SJCRH30 (cell line): ENCODE measurements around the gene C9. TPM values are rescaled to one million over a fixed set of nuclear protein-coding genes. Genes with fewer than 3 reads are reported as not detected.
A peak's percentile ranks its signal among the peaks of the same experiment; 100 is the strongest.

ENCODE experiments used
- DNase-seq, 2 experiments: peaks; one replicate each; pipeline ENCODE4 v3.0.0-alpha.2; 2015 to 2020
- H3K27ac ChIP-seq: fragments of 250-450 bp; sonication (Bioruptor Pico); 2 replicates; pipeline ENCODE4 v1.5.1; 2020; ENCODE audit warnings: mild to moderate bottlenecking, moderate library complexity
- H3K27me3 ChIP-seq: fragments of 250-450 bp; sonication (Bioruptor Pico); 2 replicates; pipeline ENCODE4 v1.5.1; 2020; ENCODE audit warnings: mild to moderate bottlenecking, moderate library complexity
- H3K36me3 ChIP-seq: fragments of 250-450 bp; sonication (Bioruptor Pico); 2 replicates; pipeline ENCODE4 v1.5.1; 2020; ENCODE audit warnings: mild to moderate bottlenecking, moderate library complexity
- H3K4me1 ChIP-seq: fragments of 250-450 bp; sonication (Bioruptor Pico); 2 replicates; pipeline ENCODE4 v1.5.1; 2020; ENCODE audit warnings: mild to moderate bottlenecking, moderate library complexity
- H3K4me3 ChIP-seq: fragments of 250-450 bp; sonication (Bioruptor Pico); 2 replicates; pipeline ENCODE4 v1.5.1; 2020; ENCODE audit warnings: mild to moderate bottlenecking, moderate library complexity
- H3K9me3 ChIP-seq: fragments of 250-450 bp; sonication (Bioruptor Pico); replicated peaks from 2 replicates; pipeline ENCODE4 v1.5.1; 2020; ENCODE audit warnings: mild to moderate bottlenecking, moderate library complexity
- total RNA-seq: library from RNA; depleted of rRNA; stranded (reverse); fragments of >200 nt; shearing (Covaris generic); gene quantifications from 2 replicates; pipeline ENCODE4 v1.2.3, GENCODE V29; 2014

The C9 gene
- total RNA-seq, 1 experiment from 2014 or later, result not detected

GRCh38 chr5:39390945-39391344 is 26.6 kb upstream of the C9 start:
- DNase-seq, result no peak
- no peak overlapping the region for H3K27ac ChIP-seq
- no peaks in the 10 kb centered on the region for H3K4me1 ChIP-seq
- H3K36me3 ChIP-seq, result peaks cover 18% of the 10 kb centered on the region
- no peak overlapping the region for H3K4me3 ChIP-seq
- no peaks in the 10 kb centered on the region for H3K27me3 ChIP-seq
- H3K9me3 ChIP-seq, result no peaks in the 10 kb centered on the region

GRCh38 chr5:39387293-39387692 is 23.0 kb upstream of the C9 start:
- Histone ChIP-seq H3K4me3 (no peak overlapping the region), H3K27ac (no peak overlapping the region), H3K36me3 (peaks cover 18% of the 10 kb centered on the region), H3K9me3 (no peaks in the 10 kb centered on the region), H3K27me3 (no peaks in the 10 kb centered on the region), H3K4me1 (no peaks in the 10 kb centered on the region)
- no peak for DNase-seq

GRCh38 chr5:39384271-39384670 is 20.0 kb upstream of the C9 start:
- Histone ChIP-seq H3K27me3 (no peaks in the 10 kb centered on the region), H3K4me3 (no peak overlapping the region), H3K9me3 (no peaks in the 10 kb centered on the region), H3K4me1 (no peaks in the 10 kb centered on the region), H3K27ac (no peak overlapping the region), H3K36me3 (peaks cover 7% of the 10 kb centered on the region)
- no peak for DNase-seq

- peaks cover 3% of the 10 kb centered on the region for H3K36me3 ChIP-seq
- no peaks in the 10 kb centered on the region for H3K27me3 ChIP-seq
- H3K9me3 ChIP-seq, result no peaks in the 10 kb centered on the region
- H3K4me3 ChIP-seq, result no peak overlapping the region
- no peaks in the 10 kb centered on the region for H3K4me1 ChIP-seq
- no peak for DNase-seq
- H3K27ac ChIP-seq, result no peak overlapping the region
These were observed 17.1 kb upstream of the C9 start for GRCh38 chr5:39381376-39381775.

- H3K9me3 ChIP-seq, result no peaks in the 10 kb centered on the region
- H3K27ac ChIP-seq, result no peak overlapping the region
- H3K4me3 ChIP-seq, result no peak overlapping the region
- no peaks in the 10 kb centered on the region for H3K4me1 ChIP-seq
- no peak for DNase-seq
- H3K27me3 ChIP-seq, result no peaks in the 10 kb centered on the region
- peaks cover 16% of the 10 kb centered on the region for H3K36me3 ChIP-seq
These were observed 15.4 kb upstream of the C9 start for GRCh38 chr5:39379693-39380092.

- no peaks in the 10 kb centered on the region for H3K4me1 ChIP-seq
- no peaks in the 10 kb centered on the region for H3K27me3 ChIP-seq
- H3K9me3 ChIP-seq, result no peaks in the 10 kb centered on the region
- DNase-seq, result no peak
- H3K4me3 ChIP-seq, result no peak overlapping the region
- peaks cover 21% of the 10 kb centered on the region for H3K36me3 ChIP-seq
- no peak overlapping the region for H3K27ac ChIP-seq
These were observed 13.3 kb upstream of the C9 start for GRCh38 chr5:39377613-39378012.

GRCh38 chr5:39376293-39376714 is 12.0 kb upstream of the C9 start:
- Histone ChIP-seq H3K4me1 (no peaks in the 10 kb centered on the region), H3K36me3 (peaks cover 25% of the 10 kb centered on the region), H3K4me3 (no peak overlapping the region), H3K27ac (no peak overlapping the region), H3K27me3 (no peaks in the 10 kb centered on the region), H3K9me3 (no peaks in the 10 kb centered on the region)
- DNase-seq, result peak; percentile 40 to 84

GRCh38 chr5:39373791-39374190 is 9.5 kb upstream of the C9 start:
- Histone ChIP-seq H3K36me3 (peaks cover 30% of the 10 kb centered on the region; the same call in 1 of the 2 replicates), H3K9me3 (no peaks in the 10 kb centered on the region), H3K27me3 (no peaks in the 10 kb centered on the region), H3K4me3 (no peak overlapping the region), H3K27ac (no peak overlapping the region), H3K4me1 (no peaks in the 10 kb centered on the region)
- no peak for DNase-seq

- no peak for DNase-seq
- Histone ChIP-seq H3K9me3 (no peaks in the 10 kb centered on the region), H3K4me1 (no peaks in the 10 kb centered on the region), H3K4me3 (no peak overlapping the region), H3K27me3 (no peaks in the 10 kb centered on the region), H3K27ac (no peak overlapping the region), H3K36me3 (peaks cover 30% of the 10 kb centered on the region; the same call in 1 of the 2 replicates)
These were observed 7.0 kb upstream of the C9 start for GRCh38 chr5:39371367-39371635.

- Histone ChIP-seq H3K36me3 (peaks cover 26% of the 10 kb centered on the region; the same call in 1 of the 2 replicates), H3K4me1 (no peaks in the 10 kb centered on the region), H3K9me3 (no peaks in the 10 kb centered on the region), H3K4me3 (no peak overlapping the region), H3K27me3 (no peaks in the 10 kb centered on the region), H3K27ac (no peak overlapping the region)
- DNase-seq, result no peak
These were observed 6.5 kb upstream of the C9 start for GRCh38 chr5:39370555-39371366.

- H3K4me1 ChIP-seq, result no peaks in the 10 kb centered on the region
- H3K27ac ChIP-seq, result no peak overlapping the region
- peaks cover 13% of the 10 kb centered on the region; the same call in 1 of the 2 replicates for H3K36me3 ChIP-seq
- no peaks in the 10 kb centered on the region for H3K9me3 ChIP-seq
- DNase-seq, result no peak
- no peak overlapping the region for H3K4me3 ChIP-seq
- no peaks in the 10 kb centered on the region for H3K27me3 ChIP-seq
These were observed 5.0 kb upstream of the C9 start for GRCh38 chr5:39369123-39369815.

GRCh38 chr5:39368116-39368515 is 3.8 kb upstream of the C9 start:
- no peak overlapping the region for H3K27ac ChIP-seq

GRCh38 chr5:39367711-39368110 is 3.4 kb upstream of the C9 start:
- H3K27ac ChIP-seq, result no peak overlapping the region
- no peak overlapping the region for H3K4me3 ChIP-seq
- no peaks in the 10 kb centered on the region for H3K4me1 ChIP-seq
- H3K9me3 ChIP-seq, result no peaks in the 10 kb centered on the region
- peaks cover 10% of the 10 kb centered on the region; the same call in 1 of the 2 replicates for H3K36me3 ChIP-seq
- H3K27me3 ChIP-seq, result 0 out of 2 replicates have a peak, but pooled peaks cover 9% of the 10 kb centered on the region
- no peak for DNase-seq

More at GRCh38 chr5:39368116-39368515, 3.8 kb upstream of the C9 start:
- no peak for DNase-seq
- Histone ChIP-seq H3K36me3 (peaks cover 10% of the 10 kb centered on the region; the same call in 1 of the 2 replicates), H3K4me1 (no peaks in the 10 kb centered on the region), H3K4me3 (no peak overlapping the region), H3K27me3 (0 out of 2 replicates have a peak, but pooled peaks cover 5% of the 10 kb centered on the region), H3K9me3 (no peaks in the 10 kb centered on the region)

- Histone ChIP-seq H3K27me3 (0 out of 2 replicates have a peak, but pooled peaks cover 10% of the 10 kb centered on the region), H3K27ac (no peak overlapping the region), H3K4me3 (no peak overlapping the region), H3K4me1 (no peaks in the 10 kb centered on the region), H3K36me3 (no peaks in the 10 kb centered on the region), H3K9me3 (no peaks in the 10 kb centered on the region; the same call in 1 of the 2 replicates)
- no peak for DNase-seq
These were observed 1.1 kb downstream of the C9 start for GRCh38 chr5:39363217-39363616.

GRCh38 chr5:39362646-39363045 is 1.6 kb downstream of the C9 start:
- no peaks in the 10 kb centered on the region; the same call in 1 of the 2 replicates for H3K9me3 ChIP-seq
- no peak overlapping the region for H3K27ac ChIP-seq
- peak in 1 of 2 experiments; percentile 16 for DNase-seq
- no peaks in the 10 kb centered on the region for H3K36me3 ChIP-seq
- H3K4me1 ChIP-seq, result no peaks in the 10 kb centered on the region
- H3K27me3 ChIP-seq, result 0 out of 2 replicates have a peak, but pooled peaks cover 10% of the 10 kb centered on the region
- H3K4me3 ChIP-seq, result no peak overlapping the region
